Naive thymus-derived CD8-positive, alpha-beta T cell (primary cell): ENCODE results near the gene KIAA0408. TPM values are rescaled to one million over a fixed set of nuclear protein-coding genes. Genes with fewer than 3 reads are reported as not detected.
"Not testable (repeated sequence)": the region's sequence is repeated elsewhere in the genome, so short reads cannot be mapped to it uniquely, and the experiment has no call there.

Experiments used
- ATAC-seq, 2 donors: fragments of 150-1000 bp; cut with Tn5 transposase in 1 of 2; sonication (Bioruptor Pico), chemical (Tn5 transposase) in 1 of 2; 1 replicate in 1 of 2; 2 replicates in 1 of 2; pipeline ENCODE4 v1.10.0; 2021; ENCODE audit warnings: mild to moderate bottlenecking in 2 of 2, moderate library complexity in 2 of 2
- POLR2A ChIA-PET: fragments of 350-600 bp; sonication (Branson Sonifier 250); formaldehyde crosslinking; loops from one replicate; lab custom pipeline; 2021; ENCODE audit warnings: antibody characterized with exemption; lab: Charles Lee
- DNase-seq, 10 donors: peaks; one replicate each; pipeline versions ENCODE4 v3.0.0 to v3.0.0-alpha.2; 2020 to 2022
- H3K27ac Mint-ChIP-seq, 10 donors: one replicate each; pipeline ENCODE4 v1.8.0; 2020 to 2022; ENCODE audit warnings: mild to moderate bottlenecking in 10 of 10, mixed read lengths in 10 of 10, moderate library complexity in 4 of 10, inconsistent platforms in 1 of 10
- H3K27me3 Mint-ChIP-seq, 5 donors: one replicate each; pipeline ENCODE4 v1.8.0; 2021 to 2022; ENCODE audit warnings: mixed read lengths in 5 of 5
- H3K36me3 Mint-ChIP-seq, 3 donors: one replicate each; pipeline ENCODE4 v1.8.0; 2020 to 2022; ENCODE audit warnings: mixed read lengths in 3 of 3, mild to moderate bottlenecking in 2 of 3, inconsistent platforms in 1 of 3
- H3K4me1 Mint-ChIP-seq, 4 donors: one replicate each; pipeline ENCODE4 v1.8.0; 2021 to 2022; ENCODE audit warnings: mixed read lengths in 4 of 4
- H3K4me3 Mint-ChIP-seq, 10 donors: one replicate each; pipeline ENCODE4 v1.8.0; 2020 to 2022; ENCODE audit warnings: mild to moderate bottlenecking in 10 of 10, mixed read lengths in 10 of 10, moderate library complexity in 6 of 10, inconsistent platforms in 1 of 10
- H3K9me3 Mint-ChIP-seq, 9 donors: one replicate each; pipeline ENCODE4 v1.8.0; 2020 to 2022; ENCODE audit warnings: mixed read lengths in 9 of 9, mild to moderate bottlenecking in 3 of 9, inconsistent platforms in 1 of 9, moderate library complexity in 1 of 9
- polyA plus RNA-seq, 3 donors: library from polyadenylated mRNA; unstranded; fragments of 300-500 nt; fragmentation: Illumina TruSeq; gene quantifications; one replicate each; pipeline ENCODE4 v1.2.3, GENCODE V29; 2021
- total RNA-seq, 8 experiments: library from RNA in 2 of 8; stranded (reverse) in 2 of 8; gene quantifications; one replicate each; pipeline ENCODE4 v1.2.3 and lab custom pipeline; 2021 to 2026

The KIAA0408 gene
- total and polyA plus RNA-seq, 5 experiments from 2014 or later = 0.24 to 0.75 (median 0.63) TPM; not detected in 2

DNA sequence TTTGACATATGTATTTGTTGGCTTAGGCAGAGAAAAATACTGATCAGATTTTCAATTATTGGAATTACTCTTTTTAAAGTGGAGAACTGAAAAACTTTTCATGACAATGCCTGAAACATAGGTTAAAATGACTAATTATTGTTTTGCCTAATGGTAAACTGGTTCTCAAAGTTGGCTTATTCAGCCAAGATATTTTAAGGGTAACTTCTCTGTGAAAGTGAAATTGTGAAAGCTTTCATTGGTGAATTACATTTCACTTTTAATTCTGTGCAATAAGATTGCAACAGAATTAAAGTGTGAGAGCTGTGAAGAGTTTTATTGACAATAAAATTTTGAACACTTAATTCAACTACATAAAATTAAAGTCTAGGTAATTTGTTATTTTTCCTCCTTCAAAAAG lies 24.5 kb downstream of the KIAA0408 start:
- Mint-ChIP-seq H3K27ac (no peak overlapping the region), H3K36me3 (no peaks in the 10 kb centered on the region), H3K4me1 (no peaks in the 10 kb centered on the region), H3K27me3 (peaks cover 0 to 6% (median 2%) of the 10 kb centered on the region in 5 donors), H3K9me3 (peaks cover 0 to 2% (median 0%) of the 10 kb centered on the region in 9 donors), H3K4me3 (no peak overlapping the region)
- ATAC-seq (no peak), DNase-seq (no peak)
- POLR2A ChIA-PET = no interaction called here

DNA sequence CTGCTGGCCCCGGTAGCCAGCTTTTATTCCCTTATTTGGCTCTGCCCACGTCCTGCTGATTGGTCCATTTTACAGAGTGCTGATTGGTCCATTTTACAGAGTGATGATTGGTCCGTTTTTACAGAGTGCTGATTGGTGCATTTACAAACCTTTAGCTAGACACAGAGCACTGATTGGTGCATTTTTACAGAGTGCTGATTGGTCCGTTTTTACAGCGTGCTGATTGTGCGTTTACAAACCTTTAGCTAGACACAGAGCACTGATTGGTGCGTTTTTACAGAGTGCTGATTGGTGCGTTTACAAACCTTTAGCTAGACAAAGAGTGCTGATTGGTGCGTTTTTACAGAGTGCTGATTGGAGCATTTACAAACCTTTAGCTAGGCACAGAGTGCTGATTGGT lies 30.6 kb downstream of the KIAA0408 start:
- H3K27ac Mint-ChIP-seq, POLR2A ChIA-PET, H3K4me1 Mint-ChIP-seq, DNase-seq, H3K4me3 Mint-ChIP-seq, ATAC-seq: not testable (repeated sequence)
- H3K27me3 Mint-ChIP-seq = peaks cover 0 to 10% (median 4%) of the 10 kb centered on the region in 5 donors
- H3K36me3 Mint-ChIP-seq = peaks cover 0 to 10% (median 0%) of the 10 kb centered on the region in 3 donors
- H3K9me3 Mint-ChIP-seq = peaks cover 0 to 12% (median 0%) of the 10 kb centered on the region in 9 donors

DNA sequence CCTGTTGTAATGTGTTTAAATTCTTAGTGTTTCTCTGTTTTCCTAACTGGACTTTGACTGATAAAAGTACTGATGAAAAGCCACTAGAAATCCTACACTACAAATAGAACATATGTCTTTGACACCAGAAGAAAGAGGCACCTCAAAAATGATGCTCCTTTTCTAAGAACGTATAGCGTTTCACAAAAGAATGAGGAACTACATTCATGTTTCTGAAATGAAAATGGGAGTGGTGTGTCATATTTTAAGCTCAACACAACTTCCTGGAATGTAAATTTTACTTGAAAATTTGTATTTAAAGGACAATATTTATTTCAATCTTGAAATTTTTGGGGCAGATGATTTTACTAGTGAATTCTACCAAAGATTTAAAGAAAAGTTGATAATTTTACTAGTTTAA lies 35.3 kb downstream of the KIAA0408 start:
- POLR2A ChIA-PET = no interaction called here
- DNase-seq (no peak), ATAC-seq (no peak)
- H3K4me3 Mint-ChIP-seq = peak overlapping the region in 1 of 10 donors; percentile 15
- H3K27me3 Mint-ChIP-seq = peaks cover 0 to 10% (median 3%) of the 10 kb centered on the region in 5 donors
- H3K9me3 Mint-ChIP-seq = peaks cover 0 to 7% (median 0%) of the 10 kb centered on the region in 9 donors
- peaks cover 0 to 10% (median 0%) of the 10 kb centered on the region in 3 donors for H3K36me3 Mint-ChIP-seq
- H3K27ac Mint-ChIP-seq = peak overlapping the region in 1 of 10 donors; percentile 26
- peaks cover 0 to 14% (median 6%) of the 10 kb centered on the region in 4 donors for H3K4me1 Mint-ChIP-seq

DNA sequence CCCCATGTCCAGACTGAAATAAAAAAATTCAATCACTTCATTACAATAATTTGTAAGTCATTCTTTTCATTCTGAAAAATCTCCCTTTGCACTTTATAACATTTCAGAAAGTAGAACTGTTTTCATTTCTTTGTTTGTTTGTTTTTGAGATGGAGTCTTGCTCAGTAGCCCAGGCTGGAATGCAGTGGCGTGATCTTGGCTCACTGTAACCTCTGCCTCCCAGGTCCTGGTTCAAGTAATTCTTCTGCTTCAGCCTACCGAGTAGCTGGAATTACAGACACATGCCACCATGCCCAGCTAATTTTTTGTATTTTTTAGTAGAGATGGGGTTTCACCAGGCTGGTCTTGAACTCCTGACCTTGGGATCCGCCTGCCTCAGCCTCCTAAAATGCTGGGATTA lies 38.0 kb downstream of the KIAA0408 start:
- H3K9me3 Mint-ChIP-seq, H3K4me3 Mint-ChIP-seq, H3K27me3 Mint-ChIP-seq, ATAC-seq, DNase-seq, H3K36me3 Mint-ChIP-seq, POLR2A ChIA-PET: not testable (repeated sequence)
- Mint-ChIP-seq H3K27ac (peak overlapping the region in 1 of 10 donors; percentile 27), H3K4me1 (peaks cover 0 to 14% (median 6%) of the 10 kb centered on the region in 4 donors)

DNA sequence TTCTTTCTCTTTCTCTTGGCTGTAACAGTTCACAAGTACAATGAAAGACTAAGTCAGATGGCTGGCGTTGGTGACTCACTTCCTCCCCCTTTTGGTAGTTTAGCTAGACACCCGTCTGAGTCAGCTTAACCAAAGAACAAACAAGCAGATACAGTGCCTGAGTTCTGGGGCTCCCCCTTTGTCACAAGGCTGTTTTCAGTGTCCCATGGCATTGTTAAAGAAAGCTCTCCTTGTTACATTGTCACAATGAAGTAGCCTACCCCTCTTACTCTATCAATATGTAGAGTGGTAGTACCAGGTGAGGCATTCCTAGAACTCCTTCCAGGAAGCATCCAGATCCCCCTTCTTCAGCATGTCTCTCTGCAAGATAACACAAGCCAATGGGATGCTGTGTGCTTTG lies 38.6 kb downstream of the KIAA0408 start:
- H3K27me3 Mint-ChIP-seq = peaks cover 0 to 4% (median 1%) of the 10 kb centered on the region in 5 donors
- H3K9me3 Mint-ChIP-seq = no peaks in the 10 kb centered on the region
- H3K4me3 Mint-ChIP-seq = no peak overlapping the region
- DNase-seq = peak in 9 of 10 donors; percentile 28 to 77 (median 52)
- H3K36me3 Mint-ChIP-seq = no peaks in the 10 kb centered on the region
- peaks cover 0 to 14% (median 6%) of the 10 kb centered on the region in 4 donors for H3K4me1 Mint-ChIP-seq
- peak overlapping the region in 3 of 10 donors; percentile 20 to 71 (median 55) for H3K27ac Mint-ChIP-seq
- ATAC-seq = peak; percentile 99
- POLR2A ChIA-PET = no interaction called here

DNA sequence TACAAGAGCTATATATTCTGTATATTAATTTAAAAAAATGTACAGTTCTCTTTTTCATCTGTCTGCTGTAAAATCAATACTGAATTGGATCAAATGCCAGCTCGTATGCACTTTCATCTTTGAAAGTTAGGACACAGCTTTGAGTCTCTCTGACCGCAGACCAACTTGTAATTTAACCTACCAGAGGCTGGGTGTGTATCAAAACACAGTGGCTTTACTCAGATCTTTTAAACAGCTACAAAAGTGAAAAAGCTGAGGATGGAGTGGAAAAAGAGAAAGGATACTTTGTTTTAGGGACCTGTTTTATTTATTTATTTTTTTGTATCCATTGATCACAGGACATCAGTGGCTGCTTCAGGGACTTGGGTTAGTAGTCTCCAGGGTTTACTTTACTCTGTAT lies 44.1 kb downstream of the KIAA0408 start:
- H3K27ac Mint-ChIP-seq = no peak overlapping the region
- H3K4me1 Mint-ChIP-seq = no peaks in the 10 kb centered on the region
- H3K36me3 Mint-ChIP-seq = no peaks in the 10 kb centered on the region
- H3K4me3 Mint-ChIP-seq = no peak overlapping the region
- H3K27me3 Mint-ChIP-seq = peaks cover 0 to 6% (median 4%) of the 10 kb centered on the region in 5 donors
- DNase-seq = no peak
- no peak for ATAC-seq
- POLR2A ChIA-PET = no interaction called here
- H3K9me3 Mint-ChIP-seq = peaks cover 0 to 2% (median 0%) of the 10 kb centered on the region in 9 donors

DNA sequence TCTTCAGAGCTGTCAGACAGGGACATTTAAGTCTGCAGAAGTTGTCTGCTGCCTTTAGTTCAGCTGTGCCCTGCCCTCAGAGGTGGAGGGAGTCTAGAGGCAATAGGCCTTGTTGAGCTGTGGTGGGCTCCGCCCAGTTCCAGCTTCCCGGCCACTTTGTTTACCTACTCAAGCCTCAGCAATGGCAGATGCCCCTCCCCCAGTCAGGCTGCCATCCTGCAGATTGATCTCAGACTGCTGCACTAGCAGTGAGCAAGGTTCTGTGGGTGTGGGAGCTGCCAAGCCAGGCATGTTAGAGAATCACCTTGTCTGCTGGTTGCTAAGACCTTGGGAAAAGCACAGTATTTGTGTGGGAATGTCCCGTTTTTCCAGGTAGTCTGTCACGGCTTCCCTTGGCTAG lies 46.1 kb downstream of the KIAA0408 start:
- H3K4me3 Mint-ChIP-seq, H3K27ac Mint-ChIP-seq: not testable (repeated sequence)

DNA sequence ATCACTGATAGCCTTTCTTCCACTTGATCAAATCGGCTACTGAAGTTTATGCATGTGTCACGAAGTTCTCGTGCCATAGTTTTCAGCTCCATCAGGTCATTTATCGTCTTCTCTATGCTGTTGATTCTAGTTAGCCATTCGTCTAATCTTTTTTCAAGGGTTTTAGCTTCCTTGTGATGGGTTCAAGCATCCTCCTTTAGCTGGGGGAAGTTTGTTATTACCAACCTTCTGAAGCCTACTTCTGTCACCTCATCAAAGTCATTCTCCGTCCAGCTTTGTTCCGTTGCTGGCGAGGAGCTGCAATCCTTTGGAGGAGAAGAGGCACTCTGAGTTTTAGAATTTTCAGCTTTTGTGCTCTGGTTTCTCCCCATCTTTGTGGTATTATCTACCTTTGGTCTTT lies 47.2 kb downstream of the KIAA0408 start:
- not testable (repeated sequence) for H3K36me3 Mint-ChIP-seq

More for the DNA sequence above, 46.1 kb downstream of the KIAA0408 start:
- H3K4me1 Mint-ChIP-seq, POLR2A ChIA-PET, H3K36me3 Mint-ChIP-seq, DNase-seq, ATAC-seq, H3K9me3 Mint-ChIP-seq, H3K27me3 Mint-ChIP-seq: not testable (repeated sequence)

More for the DNA sequence above, 47.2 kb downstream of the KIAA0408 start:
- H3K27ac Mint-ChIP-seq, DNase-seq, H3K27me3 Mint-ChIP-seq, H3K9me3 Mint-ChIP-seq, POLR2A ChIA-PET, ATAC-seq, H3K4me3 Mint-ChIP-seq, H3K4me1 Mint-ChIP-seq: not testable (repeated sequence)

Other genes starting within 250 kb of the KIAA0408 start
- gene RNF146, start 192.5 kb downstream of the KIAA0408 start, total RNA-seq = 10 to 100 TPM; 31.1 to 38.5 TPM
- gene RNF146, start 192.5 kb downstream of the KIAA0408 start, polyA plus RNA-seq = 10 to 100 TPM in 1 of 3 donors, 1 to 10 TPM in 2; 8.6 to 11.6 (median 9.3) TPM
- gene ECHDC1, start 115.8 kb downstream of the KIAA0408 start, total RNA-seq = 10 to 100 TPM; 40.1 to 46.5 TPM
- 10 to 100 TPM; 72.7 to 79.4 (median 72.7) TPM for gene ECHDC1, start 115.8 kb downstream of the KIAA0408 start, polyA plus RNA-seq
- not detected for gene C6orf58, start 117.8 kb upstream of the KIAA0408 start, total RNA-seq
- not detected for gene C6orf58, start 117.8 kb upstream of the KIAA0408 start, polyA plus RNA-seq